Inflammatory macrophage treated with lipopolysaccharide for 4 hours (primary cell): Measurements from ENCODE around the gene BHLHA9.
"Not testable (repeated sequence)": the region's sequence is repeated elsewhere in the genome, so short reads cannot be mapped to it uniquely, and the experiment has no call there.

Source experiments
- DNase-seq: peaks from one replicate; pipeline ENCODE4 v3.0.0-alpha.2; 2020

Gene BHLHA9

GRCh38 chr17:1302761-1303160, 32.5 kb downstream of the BHLHA9 start:
- DNase-seq: no peak

- no peak for DNase-seq
Observed at GRCh38 chr17:1304522-1304921, 34.3 kb downstream of the BHLHA9 start.

- no peak for DNase-seq
Observed at GRCh38 chr17:1304962-1305563, 34.8 kb downstream of the BHLHA9 start.

- not testable (repeated sequence) for DNase-seq
Observed at GRCh38 chr17:1307829-1308228, 37.6 kb downstream of the BHLHA9 start.

- peak; percentile 17 for DNase-seq
Observed at GRCh38 chr17:1312261-1312870, 42.1 kb downstream of the BHLHA9 start.

- DNase-seq: no peak
Observed at GRCh38 chr17:1313270-1314005, 43.2 kb downstream of the BHLHA9 start.

GRCh38 chr17:1315409-1315808, 45.2 kb downstream of the BHLHA9 start:
- no peak for DNase-seq

GRCh38 chr17:1315891-1316403, 45.7 kb downstream of the BHLHA9 start:
- DNase-seq: no peak
